ENCODE measurements around the gene ETF1.
"Not testable (repeated sequence)": the region's sequence is repeated elsewhere in the genome, so short reads cannot be mapped to it uniquely, and the experiment has no call there.

The ETF1 gene

DNA sequence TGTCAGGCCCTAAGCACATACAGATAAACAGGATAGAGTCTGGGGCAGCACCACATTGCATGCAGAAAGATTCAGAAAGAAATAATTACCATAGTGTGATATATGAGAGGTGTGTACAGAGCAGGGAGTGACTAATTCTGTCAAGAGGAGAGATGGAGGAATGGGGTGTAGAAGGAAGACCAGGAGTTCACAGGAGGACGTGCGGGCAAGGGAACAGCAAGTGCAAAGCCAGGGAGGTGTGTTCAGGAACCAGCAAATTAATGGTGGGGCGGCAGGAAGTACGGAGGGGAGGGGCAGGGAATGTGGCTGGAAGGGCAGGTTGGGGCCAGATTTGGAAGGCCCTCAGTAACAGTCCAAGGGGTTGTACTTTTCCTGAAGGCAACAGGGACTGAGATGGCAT is 60.4 kb downstream of the ETF1 start:
- DNase-seq, result peak; percentile 16

DNA sequence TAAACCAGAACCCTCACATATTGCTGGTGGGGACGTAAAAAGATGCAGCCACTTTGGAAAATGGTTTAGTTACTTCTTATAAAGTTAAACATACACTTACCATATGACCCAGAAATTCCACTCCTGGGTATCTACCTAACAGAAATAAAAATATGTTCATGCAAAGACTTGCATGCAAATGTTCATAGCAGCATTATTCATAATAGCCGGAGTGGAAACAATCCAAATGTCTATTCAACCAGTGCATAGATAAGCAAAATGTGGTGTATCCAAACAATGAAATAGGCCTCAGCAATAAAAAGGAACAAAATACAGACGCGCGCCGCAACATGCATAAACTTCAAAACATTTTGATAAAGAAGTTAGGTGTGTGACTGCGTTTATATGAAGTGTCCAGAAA is 66.1 kb downstream of the ETF1 start:
- no peak for DNase-seq

DNA sequence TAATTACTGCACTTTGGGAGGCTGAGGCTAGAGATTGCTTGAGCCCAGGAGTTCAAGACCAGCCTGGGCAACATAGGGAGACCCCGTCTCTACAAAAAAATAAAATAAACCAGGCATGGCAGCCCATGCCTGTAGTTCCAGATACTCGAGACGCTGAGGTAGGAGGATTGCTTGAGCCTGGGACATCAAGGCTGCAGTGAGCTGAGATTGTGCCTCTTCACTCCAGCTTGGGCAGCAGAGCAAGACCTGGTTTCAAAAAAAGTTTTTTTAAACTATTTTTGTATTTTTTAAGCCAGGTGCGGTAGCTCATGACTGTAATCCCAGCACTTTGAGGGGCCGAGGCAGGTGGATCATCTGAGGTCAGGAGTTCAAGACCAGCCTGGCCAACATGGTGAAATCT is 69.9 kb downstream of the ETF1 start:
- DNase-seq, result not testable (repeated sequence)

DNA sequence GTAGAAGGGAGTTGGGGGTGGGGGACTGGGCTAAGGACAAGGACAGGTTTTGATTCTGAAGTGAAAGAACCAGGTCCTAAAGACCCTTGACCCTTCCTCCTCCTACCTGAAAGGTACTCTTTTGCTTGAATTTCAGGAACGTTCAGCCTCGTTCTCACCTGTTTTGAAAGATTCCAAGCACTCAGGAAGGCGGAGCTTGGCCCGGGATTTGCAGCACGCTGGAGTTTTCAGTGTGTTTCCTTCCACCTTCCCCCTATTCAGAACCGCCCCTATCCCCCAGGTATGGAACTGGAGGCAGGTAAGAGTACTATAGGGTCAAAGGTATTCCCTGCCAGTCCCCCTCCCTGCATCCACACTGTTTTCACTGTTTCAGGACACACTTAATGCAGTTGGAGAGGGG is 70.7 kb downstream of the ETF1 start:
- no peak for DNase-seq

DNA sequence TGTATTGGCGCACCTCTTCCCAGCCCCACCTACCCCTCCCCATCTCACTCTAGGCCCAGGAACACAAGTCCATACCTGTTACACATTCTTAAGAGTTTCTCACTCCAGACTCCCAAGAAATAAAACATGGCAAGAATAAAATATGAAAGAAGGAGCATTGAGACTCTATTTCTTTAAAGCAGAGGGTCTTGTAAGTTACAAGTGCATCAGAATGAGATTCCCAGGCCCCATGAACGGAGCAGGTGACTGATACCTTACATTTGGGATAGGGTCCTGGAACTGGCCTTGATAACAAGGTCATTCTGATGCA is 72.0 kb downstream of the ETF1 start:
- no peak for DNase-seq

DNA sequence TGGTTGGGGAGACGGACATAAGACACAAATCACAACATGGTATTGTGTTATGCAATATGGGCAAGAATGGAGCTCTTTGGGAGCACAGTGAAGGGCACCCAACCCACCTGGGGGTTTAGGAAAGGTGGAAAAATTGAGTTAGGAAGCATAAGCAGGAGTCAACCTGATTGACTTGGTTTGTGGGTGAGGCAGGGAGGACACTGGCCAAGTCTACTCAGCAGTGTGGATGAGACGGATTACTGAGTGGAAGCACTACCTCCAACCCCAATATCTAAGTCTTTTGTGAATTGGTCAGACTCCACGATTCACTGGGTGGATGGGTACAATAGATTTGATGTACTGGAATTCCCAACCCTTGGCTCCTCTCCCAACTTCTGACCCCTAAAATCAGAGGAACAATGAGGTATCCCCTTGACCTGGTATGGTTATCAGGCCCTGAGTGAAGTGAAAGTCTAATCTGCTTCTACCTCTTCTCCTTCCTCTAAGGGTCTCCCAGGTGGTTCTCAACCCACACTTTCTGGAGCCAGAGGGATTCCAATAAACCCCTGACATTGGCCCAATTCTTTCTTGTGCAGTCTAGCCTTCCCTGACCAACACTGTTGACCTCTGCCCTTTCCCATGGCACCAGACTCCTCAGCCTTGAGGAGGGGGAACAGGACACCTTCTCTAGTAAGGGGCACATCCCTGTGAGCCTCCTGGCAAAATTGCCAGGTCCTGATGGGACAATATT is 72.5 kb downstream of the ETF1 start:
- no peak for DNase-seq

DNA sequence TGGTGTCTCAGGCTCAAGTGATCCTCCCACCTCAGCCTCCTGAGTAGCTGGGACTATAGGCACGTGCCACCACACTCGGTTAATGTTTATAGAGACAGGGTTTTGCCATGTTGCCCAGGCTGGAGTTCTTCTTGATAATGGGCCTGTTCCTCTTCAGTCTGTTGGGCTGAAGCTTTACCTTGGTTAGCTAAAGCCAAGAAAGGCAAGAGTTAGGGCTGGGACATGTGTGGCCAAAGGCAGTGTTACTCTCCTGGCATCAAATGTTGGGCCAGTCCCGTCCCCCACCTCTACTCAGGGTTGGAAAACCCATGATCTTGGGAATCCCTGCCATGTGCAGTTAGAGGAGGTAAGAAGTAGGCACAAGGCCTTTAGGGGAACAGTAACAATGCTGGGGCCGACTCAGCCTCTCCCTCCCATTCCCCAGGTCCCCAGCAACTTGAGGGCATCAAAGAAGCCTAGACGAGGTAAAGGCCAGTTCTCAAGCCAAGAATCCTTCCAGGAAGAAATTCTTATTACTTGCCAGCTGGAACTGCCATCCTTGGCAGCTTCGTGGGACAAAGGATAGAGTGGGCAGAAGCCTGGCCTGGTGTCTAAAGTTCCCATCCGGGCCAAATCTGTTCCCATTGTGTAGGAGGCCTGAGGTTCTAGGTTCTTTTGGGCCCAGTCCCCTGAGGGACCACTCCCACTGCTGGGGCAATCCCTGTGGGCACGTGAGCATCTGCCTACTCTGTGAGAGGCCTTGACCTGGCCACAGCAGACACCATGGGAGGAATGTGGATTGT is 73.3 kb downstream of the ETF1 start:
- DNase-seq, result no peak

DNA sequence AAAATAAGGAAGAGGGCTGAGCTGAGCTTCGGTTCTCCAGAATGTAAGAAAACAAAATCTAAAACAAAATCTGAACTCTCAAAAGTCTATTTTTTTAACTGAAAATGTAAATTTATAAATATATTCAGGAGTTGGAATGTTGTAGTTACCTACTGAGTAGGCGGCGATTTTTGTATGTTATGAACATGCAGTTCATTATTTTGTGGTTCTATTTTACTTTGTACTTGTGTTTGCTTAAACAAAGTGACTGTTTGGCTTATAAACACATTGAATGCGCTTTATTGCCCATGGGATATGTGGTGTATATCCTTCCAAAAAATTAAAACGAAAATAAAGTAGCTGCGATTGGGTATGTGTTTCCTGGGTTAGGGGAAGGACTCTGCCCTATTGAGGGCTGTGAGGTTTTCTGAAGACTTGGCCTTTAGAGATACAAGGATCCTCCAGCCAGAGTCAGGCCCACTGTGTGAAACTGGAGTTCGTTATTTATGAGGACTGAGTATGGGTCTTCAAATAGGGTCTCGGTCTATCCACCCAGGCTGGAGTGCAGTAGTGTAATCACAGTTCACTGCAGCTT is 74.0 kb downstream of the ETF1 start:
- DNase-seq, result no peak

DNA sequence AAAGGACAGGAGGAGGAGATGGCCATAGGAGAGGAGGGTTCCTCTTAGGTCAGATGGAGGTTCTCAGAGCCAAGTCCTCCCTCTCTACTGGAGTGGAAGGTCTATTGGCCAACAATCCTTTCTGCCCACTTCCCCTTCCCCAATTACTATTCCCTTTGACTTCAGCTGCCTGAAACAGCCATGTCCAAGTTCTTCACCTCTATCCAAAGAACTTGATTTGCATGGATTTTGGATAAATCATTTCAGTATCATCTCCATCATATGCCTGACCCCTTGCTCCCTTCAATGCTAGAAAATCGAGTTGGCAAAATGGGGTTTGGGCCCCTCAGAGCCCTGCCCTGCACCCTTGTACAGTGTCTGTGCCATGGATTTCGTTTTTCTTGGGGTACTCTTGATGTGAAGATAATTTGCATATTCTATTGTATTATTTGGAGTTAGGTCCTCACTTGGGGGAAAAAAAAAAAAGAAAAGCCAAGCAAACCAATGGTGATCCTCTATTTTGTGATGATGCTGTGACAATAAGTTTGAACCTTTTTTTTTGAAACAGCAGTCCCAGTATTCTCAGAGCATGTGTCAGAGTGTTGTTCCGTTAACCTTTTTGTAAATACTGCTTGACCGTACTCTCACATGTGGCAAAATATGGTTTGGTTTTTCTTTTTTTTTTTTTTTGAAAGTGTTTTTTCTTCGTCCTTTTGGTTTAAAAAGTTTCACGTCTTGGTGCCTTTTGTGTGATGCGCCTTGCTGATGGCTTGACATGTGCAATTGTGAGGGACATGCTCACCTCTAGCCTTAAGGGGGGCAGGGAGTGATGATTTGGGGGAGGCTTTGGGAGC is 74.7 kb downstream of the ETF1 start:
- DNase-seq, result no peak

DNA sequence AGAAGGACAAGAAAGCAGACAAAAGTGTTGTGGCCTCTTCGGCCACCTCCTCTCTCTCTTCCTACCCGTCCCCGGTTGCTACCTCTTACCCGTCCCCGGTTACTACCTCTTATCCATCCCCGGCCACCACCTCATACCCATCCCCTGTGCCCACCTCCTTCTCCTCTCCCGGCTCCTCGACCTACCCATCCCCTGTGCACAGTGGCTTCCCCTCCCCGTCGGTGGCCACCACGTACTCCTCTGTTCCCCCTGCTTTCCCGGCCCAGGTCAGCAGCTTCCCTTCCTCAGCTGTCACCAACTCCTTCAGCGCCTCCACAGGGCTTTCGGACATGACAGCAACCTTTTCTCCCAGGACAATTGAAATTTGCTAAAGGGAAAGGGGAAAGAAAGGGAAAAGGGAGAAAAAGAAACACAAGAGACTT is 75.3 kb downstream of the ETF1 start:
- no peak for DNase-seq

DNA sequence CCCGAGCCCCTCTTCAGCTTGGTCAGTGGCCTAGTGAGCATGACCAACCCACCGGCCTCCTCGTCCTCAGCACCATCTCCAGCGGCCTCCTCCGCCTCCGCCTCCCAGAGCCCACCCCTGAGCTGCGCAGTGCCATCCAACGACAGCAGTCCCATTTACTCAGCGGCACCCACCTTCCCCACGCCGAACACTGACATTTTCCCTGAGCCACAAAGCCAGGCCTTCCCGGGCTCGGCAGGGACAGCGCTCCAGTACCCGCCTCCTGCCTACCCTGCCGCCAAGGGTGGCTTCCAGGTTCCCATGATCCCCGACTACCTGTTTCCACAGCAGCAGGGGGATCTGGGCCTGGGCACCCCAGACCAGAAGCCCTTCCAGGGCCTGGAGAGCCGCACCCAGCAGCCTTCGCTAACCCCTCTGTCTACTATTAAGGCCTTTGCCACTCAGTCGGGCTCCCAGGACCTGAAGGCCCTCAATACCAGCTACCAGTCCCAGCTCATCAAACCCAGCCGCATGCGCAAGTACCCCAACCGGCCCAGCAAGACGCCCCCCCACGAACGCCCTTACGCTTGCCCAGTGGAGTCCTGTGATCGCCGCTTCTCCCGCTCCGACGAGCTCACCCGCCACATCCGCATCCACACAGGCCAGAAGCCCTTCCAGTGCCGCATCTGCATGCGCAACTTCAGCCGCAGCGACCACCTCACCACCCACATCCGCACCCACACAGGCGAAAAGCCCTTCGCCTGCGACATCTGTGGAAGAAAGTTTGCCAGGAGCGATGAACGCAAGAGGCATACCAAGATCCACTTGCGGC is 75.9 kb downstream of the ETF1 start:
- DNase-seq, result peak; percentile 71

DNA sequence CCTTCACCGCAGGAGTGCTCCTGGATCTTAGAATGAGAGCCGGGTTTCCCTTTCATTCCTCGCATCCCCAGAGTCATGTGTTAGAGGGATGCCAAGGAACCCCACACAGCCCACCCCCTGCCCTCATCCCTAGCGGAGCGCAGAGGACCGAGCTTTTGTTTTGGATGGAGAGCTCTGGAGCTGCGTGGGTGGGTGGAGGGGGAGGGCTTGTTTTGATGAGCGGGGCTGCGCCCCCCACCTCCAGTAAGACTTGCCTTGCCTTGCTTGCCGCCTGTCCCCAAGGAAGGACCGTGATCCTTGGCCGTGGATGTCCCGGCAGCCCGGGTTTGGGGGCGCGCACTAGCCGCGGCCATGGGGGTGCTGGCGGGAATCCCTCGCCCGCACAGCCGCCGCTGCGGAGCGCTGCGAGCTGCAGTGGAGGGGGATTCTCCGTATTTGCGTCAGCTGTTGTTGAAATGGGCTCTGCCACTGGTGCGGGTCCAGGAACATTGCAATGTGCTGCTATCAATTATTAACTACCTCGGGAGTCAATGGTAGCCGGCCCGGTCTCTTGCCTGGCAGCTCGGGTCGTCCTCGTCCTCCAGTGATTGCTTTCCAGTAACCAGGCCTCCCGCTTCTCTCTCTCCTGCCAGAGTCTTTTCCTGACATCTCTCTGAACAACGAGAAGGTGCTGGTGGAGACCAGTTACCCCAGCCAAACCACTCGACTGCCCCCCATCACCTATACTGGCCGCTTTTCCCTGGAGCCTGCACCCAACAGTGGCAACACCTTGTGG is 76.7 kb downstream of the ETF1 start:
- peak; percentile 71 for DNase-seq

DNA sequence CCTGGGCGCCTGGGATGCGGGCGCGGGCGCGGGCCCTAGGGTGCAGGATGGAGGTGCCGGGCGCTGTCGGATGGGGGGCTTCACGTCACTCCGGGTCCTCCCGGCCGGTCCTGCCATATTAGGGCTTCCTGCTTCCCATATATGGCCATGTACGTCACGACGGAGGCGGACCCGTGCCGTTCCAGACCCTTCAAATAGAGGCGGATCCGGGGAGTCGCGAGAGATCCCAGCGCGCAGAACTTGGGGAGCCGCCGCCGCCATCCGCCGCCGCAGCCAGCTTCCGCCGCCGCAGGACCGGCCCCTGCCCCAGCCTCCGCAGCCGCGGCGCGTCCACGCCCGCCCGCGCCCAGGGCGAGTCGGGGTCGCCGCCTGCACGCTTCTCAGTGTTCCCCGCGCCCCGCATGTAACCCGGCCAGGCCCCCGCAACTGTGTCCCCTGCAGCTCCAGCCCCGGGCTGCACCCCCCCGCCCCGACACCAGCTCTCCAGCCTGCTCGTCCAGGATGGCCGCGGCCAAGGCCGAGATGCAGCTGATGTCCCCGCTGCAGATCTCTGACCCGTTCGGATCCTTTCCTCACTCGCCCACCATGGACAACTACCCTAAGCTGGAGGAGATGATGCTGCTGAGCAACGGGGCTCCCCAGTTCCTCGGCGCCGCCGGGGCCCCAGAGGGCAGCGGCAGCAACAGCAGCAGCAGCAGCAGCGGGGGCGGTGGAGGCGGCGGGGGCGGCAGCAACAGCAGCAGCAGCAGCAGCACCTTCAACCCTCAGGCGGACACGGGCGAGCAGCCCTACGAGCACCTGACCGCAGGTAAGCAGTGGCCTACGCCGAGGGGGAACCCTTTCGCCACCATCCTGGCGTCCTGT is 77.5 kb downstream of the ETF1 start, which contains the start of gene EGR1:
Gene EGR1 (plus strand): TSS at position 219 of the 864 bp plus-strand sequence. CDS start 283 bp downstream, at position 502.
- peak; percentile 97 for DNase-seq

DNA sequence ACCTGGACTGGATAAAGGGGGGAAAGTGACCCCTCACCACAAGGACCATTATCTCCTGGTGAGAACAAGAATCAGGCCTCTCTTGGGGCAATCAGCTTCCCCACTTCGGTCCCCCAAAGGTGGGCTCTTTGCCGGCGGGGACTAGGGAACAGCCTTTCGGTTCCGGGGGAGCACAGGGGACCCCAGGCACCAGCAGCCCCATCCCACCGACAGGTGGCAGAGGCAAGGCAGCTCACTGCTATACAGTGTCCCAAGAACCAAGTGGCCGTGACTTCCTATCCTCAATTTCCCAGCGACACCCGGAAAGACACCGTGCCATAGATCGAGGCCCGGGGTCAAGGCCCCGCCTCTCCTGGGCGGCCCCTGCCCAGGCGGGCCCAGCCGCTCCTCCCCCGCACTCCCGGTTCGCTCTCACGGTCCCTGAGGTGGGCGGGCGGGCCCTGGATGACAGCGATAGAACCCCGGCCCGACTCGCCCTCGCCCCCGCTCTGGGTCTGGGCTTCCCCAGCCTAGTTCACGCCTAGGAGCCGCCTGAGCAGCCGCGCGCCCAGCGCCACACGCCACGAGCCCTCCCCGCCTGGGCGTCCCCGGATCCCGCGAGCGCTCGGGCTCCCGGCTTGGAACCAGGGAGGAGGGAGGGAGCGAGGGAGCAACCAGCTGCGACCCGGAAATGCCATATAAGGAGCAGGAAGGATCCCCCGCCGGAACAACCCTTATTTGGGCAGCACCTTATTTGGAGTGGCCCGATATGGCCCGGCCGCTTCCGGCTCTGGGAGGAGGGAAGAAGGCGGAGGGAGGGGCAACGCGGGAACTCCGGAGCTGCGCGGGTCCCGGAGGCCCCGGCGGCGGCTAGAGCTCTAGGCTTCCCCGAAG is 78.4 kb downstream of the ETF1 start:
- DNase-seq, result peak; percentile 98

DNA sequence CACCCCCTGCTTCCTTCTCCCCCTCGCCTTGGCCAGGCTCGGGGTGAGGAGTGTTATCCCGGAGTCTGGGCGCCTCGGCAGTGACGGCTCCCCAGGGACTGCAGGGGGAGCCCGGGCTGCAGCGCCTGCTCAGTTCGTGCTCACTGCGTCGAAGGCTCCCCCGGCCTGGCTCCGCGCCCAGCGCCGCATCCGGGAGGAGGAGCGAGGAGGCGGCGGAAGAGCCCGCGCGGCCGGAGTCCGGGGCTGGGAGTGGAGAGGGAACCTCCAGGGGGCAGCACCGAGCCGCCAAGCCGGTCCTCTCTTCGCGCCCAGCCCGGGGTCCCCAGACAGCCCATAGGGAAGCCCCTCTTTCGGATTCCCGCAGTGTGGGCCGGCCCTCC is 79.0 kb downstream of the ETF1 start:
- peak; percentile 98 for DNase-seq

DNA sequence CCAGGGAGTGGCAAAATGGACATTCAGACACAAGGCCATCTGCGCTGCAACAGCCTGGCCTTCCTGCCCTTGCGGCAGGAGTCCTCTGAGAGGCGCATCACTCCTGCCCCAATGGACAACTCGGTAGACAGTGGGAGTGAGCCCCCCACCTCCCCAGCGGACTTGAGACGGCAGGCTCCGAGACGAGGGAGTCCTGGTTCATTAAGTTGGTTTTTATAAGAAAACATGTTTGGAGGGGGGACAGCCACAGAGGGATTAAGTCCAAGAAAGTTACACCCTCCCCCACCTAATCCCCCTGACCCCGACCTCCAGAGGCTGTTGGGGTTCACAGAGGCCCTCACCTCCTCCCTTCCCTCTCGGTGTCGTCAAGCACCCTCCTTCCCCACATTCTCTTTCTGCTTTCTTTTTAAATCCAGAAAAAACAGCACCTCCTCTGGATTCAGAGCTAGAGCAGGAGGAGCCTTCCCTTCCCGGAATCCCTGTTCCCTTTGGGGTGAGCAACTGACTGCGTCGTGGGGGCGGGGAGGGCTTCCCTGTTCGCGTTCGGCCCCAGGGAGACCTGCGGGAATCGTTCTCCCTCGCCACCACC is 79.5 kb downstream of the ETF1 start:
- no peak for DNase-seq

DNA sequence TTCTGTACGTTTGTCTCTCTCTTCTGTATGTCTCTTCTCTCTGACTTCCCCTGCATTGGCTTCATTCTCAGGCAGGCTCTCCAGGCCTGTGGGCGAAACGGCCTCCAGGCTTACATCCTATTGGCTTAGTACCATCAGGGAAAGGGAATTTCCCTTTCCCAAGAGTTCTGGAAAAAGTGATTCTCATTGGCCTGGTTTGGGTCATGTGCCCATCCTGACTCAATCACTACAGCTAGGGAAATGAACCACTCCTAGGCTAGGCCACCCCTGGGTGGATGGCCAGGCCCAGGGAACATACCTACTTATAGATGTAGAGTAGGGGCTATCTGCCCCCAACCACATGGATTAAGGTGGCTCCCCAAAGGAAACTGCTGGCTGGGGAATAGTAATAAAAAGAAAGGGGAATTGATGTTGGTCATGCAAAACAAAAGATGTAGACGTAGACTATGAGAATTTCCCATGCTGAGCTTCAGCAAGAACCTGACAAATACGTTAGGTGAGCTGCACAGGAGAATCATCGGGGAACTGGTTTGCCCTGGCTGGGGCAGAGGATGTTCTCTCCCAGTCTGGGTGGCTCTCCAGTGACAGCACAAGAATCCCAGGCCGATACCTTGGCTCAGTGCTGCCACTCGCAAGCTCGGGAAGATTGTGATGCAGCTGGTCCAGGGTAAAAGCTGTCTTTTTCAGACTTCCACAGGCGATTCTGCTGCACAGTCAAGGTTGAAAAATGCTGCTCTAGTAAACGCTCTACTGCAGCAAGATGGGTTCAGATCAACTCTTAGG is 81.5 kb downstream of the ETF1 start:
- no peak for DNase-seq

DNA sequence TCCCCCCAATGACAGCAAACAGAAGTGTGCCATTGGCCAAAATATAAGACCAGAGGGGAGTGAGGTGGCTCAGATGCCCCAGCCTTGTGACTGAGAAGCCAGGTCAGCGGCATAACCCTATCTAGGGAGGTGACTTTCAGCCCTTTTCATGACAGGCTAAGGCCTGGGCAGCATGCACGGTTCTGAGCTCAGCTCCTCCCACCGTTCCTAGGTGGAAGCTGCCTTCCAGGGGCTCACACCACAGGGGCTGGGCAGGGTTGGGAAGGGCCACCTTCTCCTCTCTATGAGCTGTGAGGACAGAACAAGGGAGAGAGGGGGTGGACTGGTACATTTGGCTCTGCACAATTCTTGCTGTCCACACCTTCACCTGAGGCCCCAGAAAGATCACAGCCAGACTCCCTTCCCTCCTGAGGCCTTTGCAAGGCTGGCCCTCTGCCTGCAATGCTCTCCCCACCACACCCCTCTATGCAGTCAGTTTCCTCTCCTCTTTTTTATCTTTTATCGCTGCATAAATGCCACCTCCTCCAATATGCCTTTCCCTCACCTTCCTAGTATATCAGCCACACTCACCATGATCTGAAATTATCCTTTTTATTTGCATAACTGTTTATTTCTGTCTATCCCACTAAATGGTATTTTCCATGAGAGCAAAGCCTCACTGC is 82.9 kb downstream of the ETF1 start:
- no peak for DNase-seq

Data from activated effector memory CD4-positive, alpha-beta T cell treated with anti-CD3 and anti-CD28 coated beads, Interleukin-2, amount 50 U/mL, for 16 hours (primary cell).